Measurements from ENCODE around the gene CDH9.

CDH9 gene

DNA sequence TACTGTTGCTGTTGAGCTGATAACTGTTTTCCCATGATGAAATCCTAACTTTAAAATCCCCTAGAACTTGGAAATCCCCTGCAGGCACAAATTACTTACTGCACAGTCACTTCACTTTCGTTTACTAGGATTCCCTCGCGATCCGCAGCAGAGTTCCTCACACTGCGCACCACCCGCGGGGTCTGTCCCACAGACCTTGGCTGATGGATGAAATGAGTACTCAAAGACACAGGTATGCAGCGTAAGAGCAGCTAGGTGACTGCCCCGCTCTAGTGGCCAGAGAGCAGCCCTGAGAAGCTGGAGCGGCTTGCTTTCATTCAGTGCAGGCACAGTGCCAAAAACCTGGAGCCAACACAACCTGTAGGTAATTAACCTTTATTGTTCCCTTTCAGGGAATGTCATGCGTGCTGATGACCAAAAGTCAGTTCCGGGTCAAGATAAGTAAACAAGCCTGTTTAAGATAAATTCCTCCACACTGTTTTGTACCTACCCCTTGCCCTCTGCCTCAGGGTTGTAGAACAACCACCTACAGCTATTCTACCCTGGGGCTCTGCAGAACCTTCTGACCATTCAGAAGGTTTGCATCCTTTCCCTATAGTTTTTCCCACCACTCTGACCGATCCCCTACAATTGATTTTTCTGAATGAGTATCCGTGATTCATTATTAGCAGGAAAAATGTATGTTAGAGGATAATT, 191.2 kb downstream of the CDH9 start:
- no peak for DNase-seq (ENCODE audit: low read depth in 1 of 2, low spot score in 1 of 2)
- TF ChIP-seq REST (IDR thresholded peaks at IDR 0.05; ENCODE audit: insufficient replicate concordance, low read depth), result no peak
- TF ChIP-seq, protein P1, sequence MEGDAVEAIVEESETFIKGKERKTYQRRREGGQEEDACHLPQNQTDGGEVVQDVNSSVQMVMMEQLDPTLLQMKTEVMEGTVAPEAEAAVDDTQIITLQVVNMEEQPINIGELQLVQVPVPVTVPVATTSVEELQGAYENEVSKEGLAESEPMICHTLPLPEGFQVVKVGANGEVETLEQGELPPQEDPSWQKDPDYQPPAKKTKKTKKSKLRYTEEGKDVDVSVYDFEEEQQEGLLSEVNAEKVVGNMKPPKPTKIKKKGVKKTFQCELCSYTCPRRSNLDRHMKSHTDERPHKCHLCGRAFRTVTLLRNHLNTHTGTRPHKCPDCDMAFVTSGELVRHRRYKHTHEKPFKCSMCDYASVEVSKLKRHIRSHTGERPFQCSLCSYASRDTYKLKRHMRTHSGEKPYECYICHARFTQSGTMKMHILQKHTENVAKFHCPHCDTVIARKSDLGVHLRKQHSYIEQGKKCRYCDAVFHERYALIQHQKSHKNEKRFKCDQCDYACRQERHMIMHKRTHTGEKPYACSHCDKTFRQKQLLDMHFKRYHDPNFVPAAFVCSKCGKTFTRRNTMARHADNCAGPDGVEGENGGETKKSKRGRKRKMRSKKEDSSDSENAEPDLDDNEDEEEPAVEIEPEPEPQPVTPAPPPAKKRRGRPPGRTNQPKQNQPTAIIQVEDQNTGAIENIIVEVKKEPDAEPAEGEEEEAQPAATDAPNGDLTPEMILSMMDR (IDR thresholded peaks at IDR 0.05; ENCODE audit: insufficient read depth, low read length), result no peak
- no peak for TF ChIP-seq SPI1 (IDR thresholded peaks at IDR 0.05; ENCODE audit: borderline replicate concordance, low read depth)
- no peak for TF ChIP-seq POLR2AphosphoS5 (IDR thresholded peaks at IDR 0.05; ENCODE audit: low read depth)
- TF ChIP-seq GABPA (IDR thresholded peaks at IDR 0.05; ENCODE audit: low read depth), result no peak

DNA sequence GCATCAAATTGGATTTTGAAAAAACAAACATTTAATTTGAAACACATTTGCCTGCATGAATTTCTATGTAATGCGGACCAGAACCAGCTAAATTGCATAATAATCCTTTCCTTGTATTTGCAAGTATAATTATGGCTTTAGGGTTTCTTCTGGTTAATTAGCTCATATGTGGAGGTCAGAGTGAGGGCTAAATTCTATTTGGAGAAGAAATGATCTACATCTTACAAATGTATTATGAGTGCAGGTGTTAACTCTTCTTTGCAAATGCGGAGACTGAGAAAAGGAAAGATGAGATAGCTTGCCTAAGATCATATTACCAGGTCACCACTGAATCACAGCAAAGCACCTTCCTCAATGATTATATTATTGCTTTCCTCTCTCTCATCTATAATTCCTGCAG, 194.7 kb downstream of the CDH9 start:
- H3K27ac ChIP-seq (replicated peaks), result no peak overlapping the region
- no peak overlapping the region for H3K4me3 ChIP-seq (replicated peaks; ENCODE audit: insufficient read depth, low read length)
- no peaks in the 10 kb centered on the region for H3K27me3 ChIP-seq (ENCODE audit: insufficient read depth, poor library complexity, severe bottlenecking)
- TF ChIP-seq SPI1 (IDR thresholded peaks at IDR 0.05; ENCODE audit: borderline replicate concordance, low read depth) (no peak), GABPA (IDR thresholded peaks at IDR 0.05; ENCODE audit: low read depth) (no peak), REST (IDR thresholded peaks at IDR 0.05; ENCODE audit: insufficient replicate concordance, low read depth) (no peak), POLR2AphosphoS5 (IDR thresholded peaks at IDR 0.05; ENCODE audit: low read depth) (no peak)
- TF ChIP-seq, protein P1 (IDR thresholded peaks at IDR 0.05; ENCODE audit: insufficient read depth, low read length), result no peak
- DNase-seq (ENCODE audit: low read depth in 1 of 2, low spot score in 1 of 2), result no peak

More for the DNA sequence above, 191.2 kb downstream of the CDH9 start:
- H3K27ac ChIP-seq (replicated peaks), result no peak overlapping the region
- H3K4me3 ChIP-seq (replicated peaks; ENCODE audit: insufficient read depth, low read length), result no peak overlapping the region
- H3K27me3 ChIP-seq (ENCODE audit: insufficient read depth, poor library complexity, severe bottlenecking), result no peaks in the 10 kb centered on the region

DNA sequence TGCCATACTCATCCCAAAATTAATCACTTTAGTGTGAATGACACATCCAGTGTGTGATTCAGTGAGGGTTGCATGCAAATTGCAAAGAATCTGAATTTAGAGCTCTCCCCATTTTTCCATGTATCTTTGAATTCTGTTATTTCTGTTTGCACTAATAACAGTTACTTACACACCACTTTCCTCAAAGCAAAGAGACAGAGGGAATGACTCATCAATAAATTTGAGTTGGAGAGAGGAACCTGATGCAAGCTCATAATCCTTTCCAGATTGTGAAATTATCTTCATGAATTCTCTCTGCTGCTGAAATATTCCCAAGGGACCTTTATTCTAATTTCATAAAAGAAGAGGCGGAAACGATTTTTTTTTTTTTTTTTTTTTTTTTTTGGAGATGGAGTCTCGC, 204.8 kb downstream of the CDH9 start:
- no peak overlapping the region for H3K4me3 ChIP-seq (replicated peaks; ENCODE audit: insufficient read depth, low read length)
- TF ChIP-seq REST (IDR thresholded peaks at IDR 0.05; ENCODE audit: insufficient replicate concordance, low read depth) (no peak), SPI1 (IDR thresholded peaks at IDR 0.05; ENCODE audit: borderline replicate concordance, low read depth) (no peak), POLR2AphosphoS5 (IDR thresholded peaks at IDR 0.05; ENCODE audit: low read depth) (no peak), GABPA (IDR thresholded peaks at IDR 0.05; ENCODE audit: low read depth) (no peak)
- TF ChIP-seq, protein P1 (IDR thresholded peaks at IDR 0.05; ENCODE audit: insufficient read depth, low read length), result no peak
- H3K27ac ChIP-seq (replicated peaks), result no peak overlapping the region
- no peaks in the 10 kb centered on the region for H3K27me3 ChIP-seq (ENCODE audit: insufficient read depth, poor library complexity, severe bottlenecking)
- DNase-seq (ENCODE audit: low read depth in 1 of 2, low spot score in 1 of 2), result peak in 1 of 2 experiments; percentile 47
